ENCODE data around the gene PLEKHF1. TPM values are rescaled to one million over a fixed set of nuclear protein-coding genes. Genes with fewer than 3 reads are reported as not detected.

PLEKHF1 gene
- total and polyA plus RNA-seq, 2 of the 13 experiments (the other 11 are each of a cell fraction or from before 2014, with no cell fraction given): 2.9 to 3.8 TPM

DNA sequence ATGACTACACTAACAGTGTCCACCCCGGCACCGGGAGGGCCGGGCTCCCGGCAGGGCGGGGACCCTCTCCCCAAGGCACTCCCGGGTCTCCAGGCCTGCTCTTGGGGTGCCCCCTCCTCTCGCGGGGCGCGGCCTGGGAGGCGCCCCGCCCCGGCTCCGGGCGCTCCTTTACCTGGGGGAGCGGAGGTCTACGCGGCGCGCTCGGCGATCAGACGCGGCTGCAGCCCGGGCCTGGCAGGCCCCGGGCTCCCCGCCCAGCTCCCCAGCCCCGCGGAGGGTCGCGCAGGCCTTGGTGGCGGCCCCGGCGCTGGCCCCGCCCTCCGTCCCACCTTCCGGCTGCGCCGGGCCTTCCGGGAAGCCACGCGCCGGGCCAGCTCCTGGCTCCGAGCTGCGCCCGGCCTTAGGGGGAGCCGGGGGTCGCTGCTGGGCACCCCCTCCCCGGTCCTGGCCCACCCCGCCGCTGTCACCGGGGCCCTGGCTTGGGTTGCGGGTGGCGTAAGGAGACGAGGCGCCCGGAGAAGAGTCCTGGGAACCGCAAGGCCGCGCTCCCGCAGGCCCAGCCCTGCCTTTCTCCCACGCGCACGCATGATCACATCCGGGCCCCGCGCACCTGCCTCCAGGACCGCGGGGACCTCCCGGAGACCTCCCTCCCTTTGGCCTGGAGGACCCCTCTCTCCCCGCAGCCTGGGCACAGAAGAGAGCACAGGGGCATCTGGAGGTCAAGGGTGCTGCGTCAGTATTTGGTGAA, 49.9 kb downstream of the PLEKHF1 start, which contains the start of gene C19orf12 (continued):
- TF ChIP-seq, protein P1, sequence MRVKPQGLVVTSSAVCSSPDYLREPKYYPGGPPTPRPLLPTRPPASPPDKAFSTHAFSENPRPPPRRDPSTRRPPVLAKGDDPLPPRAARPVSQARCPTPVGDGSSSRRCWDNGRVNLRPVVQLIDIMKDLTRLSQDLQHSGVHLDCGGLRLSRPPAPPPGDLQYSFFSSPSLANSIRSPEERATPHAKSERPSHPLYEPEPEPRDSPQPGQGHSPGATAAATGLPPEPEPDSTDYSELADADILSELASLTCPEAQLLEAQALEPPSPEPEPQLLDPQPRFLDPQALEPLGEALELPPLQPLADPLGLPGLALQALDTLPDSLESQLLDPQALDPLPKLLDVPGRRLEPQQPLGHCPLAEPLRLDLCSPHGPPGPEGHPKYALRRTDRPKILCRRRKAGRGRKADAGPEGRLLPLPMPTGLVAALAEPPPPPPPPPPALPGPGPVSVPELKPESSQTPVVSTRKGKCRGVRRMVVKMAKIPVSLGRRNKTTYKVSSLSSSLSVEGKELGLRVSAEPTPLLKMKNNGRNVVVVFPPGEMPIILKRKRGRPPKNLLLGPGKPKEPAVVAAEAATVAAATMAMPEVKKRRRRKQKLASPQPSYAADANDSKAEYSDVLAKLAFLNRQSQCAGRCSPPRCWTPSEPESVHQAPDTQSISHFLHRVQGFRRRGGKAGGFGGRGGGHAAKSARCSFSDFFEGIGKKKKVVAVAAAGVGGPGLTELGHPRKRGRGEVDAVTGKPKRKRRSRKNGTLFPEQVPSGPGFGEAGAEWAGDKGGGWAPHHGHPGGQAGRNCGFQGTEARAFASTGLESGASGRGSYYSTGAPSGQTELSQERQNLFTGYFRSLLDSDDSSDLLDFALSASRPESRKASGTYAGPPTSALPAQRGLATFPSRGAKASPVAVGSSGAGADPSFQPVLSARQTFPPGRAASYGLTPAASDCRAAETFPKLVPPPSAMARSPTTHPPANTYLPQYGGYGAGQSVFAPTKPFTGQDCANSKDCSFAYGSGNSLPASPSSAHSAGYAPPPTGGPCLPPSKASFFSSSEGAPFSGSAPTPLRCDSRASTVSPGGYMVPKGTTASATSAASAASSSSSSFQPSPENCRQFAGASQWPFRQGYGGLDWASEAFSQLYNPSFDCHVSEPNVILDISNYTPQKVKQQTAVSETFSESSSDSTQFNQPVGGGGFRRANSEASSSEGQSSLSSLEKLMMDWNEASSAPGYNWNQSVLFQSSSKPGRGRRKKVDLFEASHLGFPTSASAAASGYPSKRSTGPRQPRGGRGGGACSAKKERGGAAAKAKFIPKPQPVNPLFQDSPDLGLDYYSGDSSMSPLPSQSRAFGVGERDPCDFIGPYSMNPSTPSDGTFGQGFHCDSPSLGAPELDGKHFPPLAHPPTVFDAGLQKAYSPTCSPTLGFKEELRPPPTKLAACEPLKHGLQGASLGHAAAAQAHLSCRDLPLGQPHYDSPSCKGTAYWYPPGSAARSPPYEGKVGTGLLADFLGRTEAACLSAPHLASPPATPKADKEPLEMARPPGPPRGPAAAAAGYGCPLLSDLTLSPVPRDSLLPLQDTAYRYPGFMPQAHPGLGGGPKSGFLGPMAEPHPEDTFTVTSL (CRISPR knock-in tag; IDR thresholded peaks at IDR 0.05; ENCODE audit: borderline replicate concordance): no peak
- TF ChIP-seq, protein P2, sequence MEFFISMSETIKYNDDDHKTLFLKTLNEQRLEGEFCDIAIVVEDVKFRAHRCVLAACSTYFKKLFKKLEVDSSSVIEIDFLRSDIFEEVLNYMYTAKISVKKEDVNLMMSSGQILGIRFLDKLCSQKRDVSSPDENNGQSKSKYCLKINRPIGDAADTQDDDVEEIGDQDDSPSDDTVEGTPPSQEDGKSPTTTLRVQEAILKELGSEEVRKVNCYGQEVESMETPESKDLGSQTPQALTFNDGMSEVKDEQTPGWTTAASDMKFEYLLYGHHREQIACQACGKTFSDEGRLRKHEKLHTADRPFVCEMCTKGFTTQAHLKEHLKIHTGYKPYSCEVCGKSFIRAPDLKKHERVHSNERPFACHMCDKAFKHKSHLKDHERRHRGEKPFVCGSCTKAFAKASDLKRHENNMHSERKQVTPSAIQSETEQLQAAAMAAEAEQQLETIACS (CRISPR knock-in tag; IDR thresholded peaks at IDR 0.05): 0 out of 2 replicates have a peak, but pooled peaks have one; percentile 32
- TF ChIP-seq, protein P3, sequence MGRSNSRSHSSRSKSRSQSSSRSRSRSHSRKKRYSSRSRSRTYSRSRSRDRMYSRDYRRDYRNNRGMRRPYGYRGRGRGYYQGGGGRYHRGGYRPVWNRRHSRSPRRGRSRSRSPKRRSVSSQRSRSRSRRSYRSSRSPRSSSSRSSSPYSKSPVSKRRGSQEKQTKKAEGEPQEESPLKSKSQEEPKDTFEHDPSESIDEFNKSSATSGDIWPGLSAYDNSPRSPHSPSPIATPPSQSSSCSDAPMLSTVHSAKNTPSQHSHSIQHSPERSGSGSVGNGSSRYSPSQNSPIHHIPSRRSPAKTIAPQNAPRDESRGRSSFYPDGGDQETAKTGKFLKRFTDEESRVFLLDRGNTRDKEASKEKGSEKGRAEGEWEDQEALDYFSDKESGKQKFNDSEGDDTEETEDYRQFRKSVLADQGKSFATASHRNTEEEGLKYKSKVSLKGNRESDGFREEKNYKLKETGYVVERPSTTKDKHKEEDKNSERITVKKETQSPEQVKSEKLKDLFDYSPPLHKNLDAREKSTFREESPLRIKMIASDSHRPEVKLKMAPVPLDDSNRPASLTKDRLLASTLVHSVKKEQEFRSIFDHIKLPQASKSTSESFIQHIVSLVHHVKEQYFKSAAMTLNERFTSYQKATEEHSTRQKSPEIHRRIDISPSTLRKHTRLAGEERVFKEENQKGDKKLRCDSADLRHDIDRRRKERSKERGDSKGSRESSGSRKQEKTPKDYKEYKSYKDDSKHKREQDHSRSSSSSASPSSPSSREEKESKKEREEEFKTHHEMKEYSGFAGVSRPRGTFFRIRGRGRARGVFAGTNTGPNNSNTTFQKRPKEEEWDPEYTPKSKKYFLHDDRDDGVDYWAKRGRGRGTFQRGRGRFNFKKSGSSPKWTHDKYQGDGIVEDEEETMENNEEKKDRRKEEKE (IDR thresholded peaks at IDR 0.05): no peak
- TF ChIP-seq SNAPC2 (CRISPR knock-in tag; IDR thresholded peaks at IDR 0.05): no peak
- 0 out of 2 replicates have a peak, but pooled peaks have one; percentile 30 for TF ChIP-seq ZNF329 (CRISPR knock-in tag; IDR thresholded peaks at IDR 0.05; ENCODE audit: low read depth)
- TF ChIP-seq, protein P4, sequence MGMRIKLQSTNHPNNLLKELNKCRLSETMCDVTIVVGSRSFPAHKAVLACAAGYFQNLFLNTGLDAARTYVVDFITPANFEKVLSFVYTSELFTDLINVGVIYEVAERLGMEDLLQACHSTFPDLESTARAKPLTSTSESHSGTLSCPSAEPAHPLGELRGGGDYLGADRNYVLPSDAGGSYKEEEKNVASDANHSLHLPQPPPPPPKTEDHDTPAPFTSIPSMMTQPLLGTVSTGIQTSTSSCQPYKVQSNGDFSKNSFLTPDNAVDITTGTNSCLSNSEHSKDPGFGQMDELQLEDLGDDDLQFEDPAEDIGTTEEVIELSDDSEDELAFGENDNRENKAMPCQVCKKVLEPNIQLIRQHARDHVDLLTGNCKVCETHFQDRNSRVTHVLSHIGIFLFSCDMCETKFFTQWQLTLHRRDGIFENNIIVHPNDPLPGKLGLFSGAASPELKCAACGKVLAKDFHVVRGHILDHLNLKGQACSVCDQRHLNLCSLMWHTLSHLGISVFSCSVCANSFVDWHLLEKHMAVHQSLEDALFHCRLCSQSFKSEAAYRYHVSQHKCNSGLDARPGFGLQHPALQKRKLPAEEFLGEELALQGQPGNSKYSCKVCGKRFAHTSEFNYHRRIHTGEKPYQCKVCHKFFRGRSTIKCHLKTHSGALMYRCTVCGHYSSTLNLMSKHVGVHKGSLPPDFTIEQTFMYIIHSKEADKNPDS (CRISPR knock-in tag; IDR thresholded peaks at IDR 0.05): no peak
- no peak for TF ChIP-seq SUZ12 (IDR thresholded peaks at IDR 0.05; ENCODE audit: low read depth, low read length)
- no peak for TF ChIP-seq ZNF350 (CRISPR knock-in tag; IDR thresholded peaks at IDR 0.05; ENCODE audit: borderline replicate concordance, low read depth)
- no peak for TF ChIP-seq MBNL3 (CRISPR knock-in tag; conservative IDR thresholded peaks at IDR 0.05)
- no peak for TF ChIP-seq PHF5A (CRISPR knock-in tag; IDR thresholded peaks at IDR 0.05; ENCODE audit: low read depth, unreplicated experiment)
- TF ChIP-seq, protein P5, sequence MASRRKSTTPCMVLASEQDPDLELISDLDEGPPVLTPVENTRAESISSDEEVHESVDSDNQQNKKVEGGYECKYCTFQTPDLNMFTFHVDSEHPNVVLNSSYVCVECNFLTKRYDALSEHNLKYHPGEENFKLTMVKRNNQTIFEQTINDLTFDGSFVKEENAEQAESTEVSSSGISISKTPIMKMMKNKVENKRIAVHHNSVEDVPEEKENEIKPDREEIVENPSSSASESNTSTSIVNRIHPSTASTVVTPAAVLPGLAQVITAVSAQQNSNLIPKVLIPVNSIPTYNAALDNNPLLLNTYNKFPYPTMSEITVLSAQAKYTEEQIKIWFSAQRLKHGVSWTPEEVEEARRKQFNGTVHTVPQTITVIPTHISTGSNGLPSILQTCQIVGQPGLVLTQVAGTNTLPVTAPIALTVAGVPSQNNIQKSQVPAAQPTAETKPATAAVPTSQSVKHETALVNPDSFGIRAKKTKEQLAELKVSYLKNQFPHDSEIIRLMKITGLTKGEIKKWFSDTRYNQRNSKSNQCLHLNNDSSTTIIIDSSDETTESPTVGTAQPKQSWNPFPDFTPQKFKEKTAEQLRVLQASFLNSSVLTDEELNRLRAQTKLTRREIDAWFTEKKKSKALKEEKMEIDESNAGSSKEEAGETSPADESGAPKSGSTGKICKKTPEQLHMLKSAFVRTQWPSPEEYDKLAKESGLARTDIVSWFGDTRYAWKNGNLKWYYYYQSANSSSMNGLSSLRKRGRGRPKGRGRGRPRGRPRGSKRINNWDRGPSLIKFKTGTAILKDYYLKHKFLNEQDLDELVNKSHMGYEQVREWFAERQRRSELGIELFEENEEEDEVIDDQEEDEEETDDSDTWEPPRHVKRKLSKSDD (CRISPR knock-in tag; IDR thresholded peaks at IDR 0.05; ENCODE audit: low read depth): no peak
